Measurements from ENCODE around the gene GRK2.

Gene GRK2

DNA sequence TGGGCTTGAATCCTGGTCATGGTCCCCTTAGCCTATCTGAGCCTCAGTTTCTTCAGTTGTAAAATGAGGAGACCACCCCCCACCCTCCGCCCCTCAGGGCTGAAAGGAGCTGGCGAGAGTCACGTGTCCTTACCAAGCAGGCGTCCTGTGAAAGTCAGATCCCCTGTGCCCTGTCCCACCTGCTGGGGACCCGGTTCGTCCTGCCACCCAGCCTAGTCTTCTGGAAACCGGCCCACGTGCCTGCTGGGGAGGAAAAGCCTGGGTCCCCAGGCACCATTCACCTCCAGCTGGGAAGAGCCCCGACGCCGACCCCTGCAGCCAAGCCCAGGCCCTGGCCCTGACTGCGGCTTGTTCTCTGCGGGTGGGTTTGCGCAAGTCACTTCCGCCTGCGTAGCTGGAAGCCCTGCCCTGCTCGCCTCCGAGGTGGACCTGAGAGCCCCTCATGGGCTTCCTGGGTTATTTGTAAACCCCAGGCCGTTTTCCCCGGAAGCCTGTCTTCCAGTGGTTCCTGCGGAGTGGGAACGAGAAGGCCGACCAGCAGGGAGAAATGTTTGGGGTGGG lies 36.4 kb downstream of the GRK2 start:
- TF ChIP-seq GATA2 (IDR thresholded peaks at IDR 0.05; ENCODE audit: low read depth, low read length) = no peak

GRCh38 chr11:67303132-67303834 lies 37.0 kb downstream of the GRK2 start, which contains the start of gene SSH3:
TSS of gene SSH3 (plus strand) at chr11:67303530. CDS start at chr11:67303626, 96 bp downstream.
- TF ChIP-seq GATA2 (IDR thresholded peaks at IDR 0.05; ENCODE audit: low read depth, low read length) (no peak), GATA3 (IDR thresholded peaks at IDR 0.05; ENCODE audit: low read depth, low read length) (no peak)

- TF ChIP-seq GATA2 (IDR thresholded peaks at IDR 0.05; ENCODE audit: low read depth, low read length) (no peak), GATA3 (IDR thresholded peaks at IDR 0.05; ENCODE audit: low read depth, low read length) (no peak)
Measured at GRCh38 chr11:67303835-67304411, 37.6 kb downstream of the GRK2 start.

GRCh38 chr11:67304511-67305113 lies 38.3 kb downstream of the GRK2 start:
- TF ChIP-seq GATA2 (IDR thresholded peaks at IDR 0.05; ENCODE audit: low read depth, low read length) (no peak), GATA3 (IDR thresholded peaks at IDR 0.05; ENCODE audit: low read depth, low read length) (no peak)

DNA sequence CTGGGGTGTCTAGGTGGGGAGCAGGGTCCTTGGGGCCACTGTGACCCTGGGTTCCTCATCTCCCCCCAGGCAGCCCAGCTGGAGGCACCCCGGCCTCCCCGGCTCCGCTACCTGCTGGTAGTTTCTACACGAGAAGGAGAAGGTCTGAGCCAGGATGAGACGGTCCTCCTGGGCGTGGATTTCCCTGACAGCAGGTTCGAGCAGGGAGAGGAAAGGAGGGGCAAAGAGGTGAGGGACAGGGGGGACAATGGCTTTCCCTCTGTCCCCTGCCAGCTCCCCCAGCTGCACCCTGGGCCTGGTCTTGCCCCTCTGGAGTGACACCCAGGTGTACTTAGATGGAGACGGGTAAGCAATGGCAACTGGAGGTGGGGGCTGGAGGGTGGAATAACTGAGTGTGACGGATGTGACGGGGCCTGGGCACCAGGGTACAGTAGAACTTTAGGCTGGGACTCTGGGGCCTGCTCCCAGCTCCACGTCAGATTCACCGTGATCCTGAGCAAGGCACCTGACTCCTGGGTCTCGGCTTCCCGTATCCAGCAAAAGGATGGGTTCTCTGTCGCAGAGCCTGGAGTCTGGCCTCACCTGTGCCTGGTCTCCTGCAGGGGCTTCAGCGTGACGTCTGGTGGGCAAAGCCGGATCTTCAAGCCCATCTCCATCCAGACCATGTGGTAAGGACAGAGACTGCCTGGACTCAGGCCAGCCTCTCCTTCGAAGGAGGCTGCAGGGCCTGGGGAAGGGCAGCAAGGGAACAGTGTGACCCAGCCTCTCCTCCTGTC lies 40.7 kb downstream of the GRK2 start:
- TF ChIP-seq GATA3 (IDR thresholded peaks at IDR 0.05; ENCODE audit: low read depth, low read length) (no peak), GATA2 (IDR thresholded peaks at IDR 0.05; ENCODE audit: low read depth, low read length) (no peak)

- TF ChIP-seq GATA2 (IDR thresholded peaks at IDR 0.05; ENCODE audit: low read depth, low read length) = no peak
- no peak for TF ChIP-seq GATA3 (IDR thresholded peaks at IDR 0.05; ENCODE audit: low read depth, low read length)
Measured at GRCh38 chr11:67307545-67308001, 41.3 kb downstream of the GRK2 start.

- TF ChIP-seq GATA2 (IDR thresholded peaks at IDR 0.05; ENCODE audit: low read depth, low read length) = no peak
- no peak for TF ChIP-seq GATA3 (IDR thresholded peaks at IDR 0.05; ENCODE audit: low read depth, low read length)
Measured at GRCh38 chr11:67308031-67308866, 42.0 kb downstream of the GRK2 start.

DNA sequence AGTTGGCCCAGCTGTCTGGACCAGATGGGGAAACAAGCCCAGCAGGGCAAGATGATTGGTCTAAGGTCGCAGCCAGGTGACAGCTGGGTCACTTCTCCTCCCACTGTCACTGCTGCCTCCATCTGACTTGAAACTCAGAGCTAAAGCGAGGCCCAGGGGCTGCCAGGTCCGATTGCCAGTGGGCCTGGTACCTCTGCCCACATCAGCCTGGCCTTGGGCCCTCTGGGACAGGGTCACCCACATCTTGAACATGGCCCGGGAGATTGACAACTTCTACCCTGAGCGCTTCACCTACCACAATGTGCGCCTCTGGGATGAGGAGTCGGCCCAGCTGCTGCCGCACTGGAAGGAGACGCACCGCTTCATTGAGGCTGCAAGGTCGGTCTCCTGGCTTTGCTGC lies 42.9 kb downstream of the GRK2 start:
- TF ChIP-seq GATA2 (IDR thresholded peaks at IDR 0.05; ENCODE audit: low read depth, low read length) (no peak), GATA3 (IDR thresholded peaks at IDR 0.05; ENCODE audit: low read depth, low read length) (no peak)

- no peak for TF ChIP-seq GATA2 (IDR thresholded peaks at IDR 0.05; ENCODE audit: low read depth, low read length)
- TF ChIP-seq GATA3 (IDR thresholded peaks at IDR 0.05; ENCODE audit: low read depth, low read length) = no peak
Measured at GRCh38 chr11:67309661-67310061, 43.4 kb downstream of the GRK2 start.

GRCh38 chr11:67310246-67311050 lies 44.2 kb downstream of the GRK2 start:
- TF ChIP-seq GATA3 (IDR thresholded peaks at IDR 0.05; ENCODE audit: low read depth, low read length) (no peak), GATA2 (IDR thresholded peaks at IDR 0.05; ENCODE audit: low read depth, low read length) (no peak)

DNA sequence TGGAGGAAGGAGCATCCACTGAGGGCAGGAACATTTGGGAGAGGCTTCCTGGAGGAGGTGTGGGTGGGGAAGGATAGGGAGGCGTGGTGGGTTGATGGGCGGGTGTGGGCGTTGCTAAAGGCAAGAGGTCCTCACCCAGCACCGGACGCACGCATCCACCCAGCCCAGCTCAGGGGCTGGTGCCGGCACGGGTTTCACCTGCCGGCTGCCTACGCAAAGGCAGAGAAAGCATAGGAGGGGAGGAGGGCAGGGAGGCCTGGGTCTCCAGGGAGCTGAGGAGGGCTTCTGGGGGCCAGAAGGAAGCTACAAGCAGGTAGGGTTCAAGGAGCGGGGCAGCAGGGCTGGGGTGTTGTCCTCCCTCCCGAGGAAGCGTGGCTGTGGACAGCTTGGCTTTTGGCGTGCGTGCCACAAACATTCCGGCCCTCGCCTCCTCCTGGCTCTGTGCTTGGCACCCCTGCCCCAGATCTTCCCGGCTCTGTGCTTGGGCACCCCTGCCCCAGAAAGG lies 44.8 kb downstream of the GRK2 start:
- no peak for TF ChIP-seq GATA3 (IDR thresholded peaks at IDR 0.05; ENCODE audit: low read depth, low read length)
- no peak for TF ChIP-seq GATA2 (IDR thresholded peaks at IDR 0.05; ENCODE audit: low read depth, low read length)

DNA sequence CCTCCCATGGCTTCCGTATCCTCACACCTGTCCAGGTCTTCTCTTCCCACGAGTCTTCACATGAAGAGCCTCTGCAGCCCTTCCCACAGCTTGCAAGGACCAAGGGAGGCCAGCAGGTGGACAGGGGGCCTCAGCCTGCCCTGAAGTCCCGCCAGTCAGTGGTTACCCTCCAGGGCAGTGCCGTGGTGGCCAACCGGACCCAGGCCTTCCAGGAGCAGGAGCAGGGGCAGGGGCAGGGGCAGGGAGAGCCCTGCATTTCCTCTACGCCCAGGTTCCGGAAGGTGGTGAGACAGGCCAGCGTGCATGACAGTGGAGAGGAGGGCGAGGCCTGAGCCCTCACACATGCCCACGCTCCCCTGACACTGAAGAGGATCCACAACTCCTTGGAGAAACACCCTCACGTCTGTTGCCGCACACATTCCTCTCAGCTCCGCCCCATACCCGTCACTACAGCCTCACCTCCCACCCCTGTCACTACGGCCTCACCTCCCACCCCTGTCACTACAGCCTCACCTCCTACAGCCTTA lies 45.3 kb downstream of the GRK2 start:
- no peak for TF ChIP-seq GATA3 (IDR thresholded peaks at IDR 0.05; ENCODE audit: low read depth, low read length)
- no peak for TF ChIP-seq GATA2 (IDR thresholded peaks at IDR 0.05; ENCODE audit: low read depth, low read length)

Measured in SH-SY5Y (cell line).